ENCODE data around the gene NUP37. TPM values are rescaled to one million over a fixed set of nuclear protein-coding genes. Genes with fewer than 3 reads are reported as not detected.

NUP37 gene
- total and polyA plus RNA-seq, 9 of the 15 experiments (the other 6 are each of a cell fraction or from before 2014, with no cell fraction given) = 72.2 to 429 (median 170) TPM

- H3K9me1 ChIP-seq (ENCODE audit: control insufficient read depth, insufficient read depth, low read length) = no peaks in the 10 kb centered on the region
- peaks cover 0 to 3% of the 10 kb centered on the region in 2 experiments; a peak in 1 of 5 replicates for H3K4me1 ChIP-seq (replicated peaks in 1 of 2; ENCODE audit: control insufficient read depth in 2 of 2, insufficient read depth in 2 of 2, low read length in 2 of 2)
- TF ChIP-seq MCM5 (IDR thresholded peaks at IDR 0.05; ENCODE audit: low read depth) = no peak
- TF ChIP-seq JUND (IDR thresholded peaks at IDR 0.05; ENCODE audit: borderline replicate concordance, low read depth, low read length) = no peak
- TF ChIP-seq JUND (tag; IDR thresholded peaks at IDR 0.05; ENCODE audit: borderline replicate concordance, low read depth, low read length) = no peak
- no peak for TF ChIP-seq NCOR1 (IDR thresholded peaks at IDR 0.05)
- TF ChIP-seq, protein P1, sequence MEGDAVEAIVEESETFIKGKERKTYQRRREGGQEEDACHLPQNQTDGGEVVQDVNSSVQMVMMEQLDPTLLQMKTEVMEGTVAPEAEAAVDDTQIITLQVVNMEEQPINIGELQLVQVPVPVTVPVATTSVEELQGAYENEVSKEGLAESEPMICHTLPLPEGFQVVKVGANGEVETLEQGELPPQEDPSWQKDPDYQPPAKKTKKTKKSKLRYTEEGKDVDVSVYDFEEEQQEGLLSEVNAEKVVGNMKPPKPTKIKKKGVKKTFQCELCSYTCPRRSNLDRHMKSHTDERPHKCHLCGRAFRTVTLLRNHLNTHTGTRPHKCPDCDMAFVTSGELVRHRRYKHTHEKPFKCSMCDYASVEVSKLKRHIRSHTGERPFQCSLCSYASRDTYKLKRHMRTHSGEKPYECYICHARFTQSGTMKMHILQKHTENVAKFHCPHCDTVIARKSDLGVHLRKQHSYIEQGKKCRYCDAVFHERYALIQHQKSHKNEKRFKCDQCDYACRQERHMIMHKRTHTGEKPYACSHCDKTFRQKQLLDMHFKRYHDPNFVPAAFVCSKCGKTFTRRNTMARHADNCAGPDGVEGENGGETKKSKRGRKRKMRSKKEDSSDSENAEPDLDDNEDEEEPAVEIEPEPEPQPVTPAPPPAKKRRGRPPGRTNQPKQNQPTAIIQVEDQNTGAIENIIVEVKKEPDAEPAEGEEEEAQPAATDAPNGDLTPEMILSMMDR (IDR thresholded peaks at IDR 0.05 in 2 of 3, conservative IDR thresholded peaks at IDR 0.05 in 1 of 3; ENCODE audit: insufficient read depth in 2 of 3, low read depth in 1 of 3, low read length in 3 of 3) = 0 out of 6 replicates have a peak, but pooled peaks of 1 of the 3 experiments have one; percentile 4
- TF ChIP-seq ZBTB11 (CRISPR knock-in tag; IDR thresholded peaks at IDR 0.05) = no peak
- H3K27me3 ChIP-seq (ENCODE audit: control insufficient read depth in 2 of 2, insufficient read depth in 2 of 2, low read length in 2 of 2) = no peaks in the 10 kb centered on the region
- H3K36me3 ChIP-seq (ENCODE audit: control insufficient read depth, insufficient read depth, low read length) = 0 out of 3 replicates have a peak, but pooled peaks cover 3% of the 10 kb centered on the region
- H4K20me1 ChIP-seq (replicated peaks; ENCODE audit: control insufficient read depth, insufficient read depth, low read length) = no peaks in the 10 kb centered on the region
- H3K9me3 ChIP-seq (replicated peaks; ENCODE audit: control insufficient read depth, insufficient read depth, low read depth, low read length) = no peaks in the 10 kb centered on the region
- FAIRE-seq (no peak), ATAC-seq (peak; percentile 61), DNase-seq (ENCODE audit: extremely low read depth in 1 of 4, low spot score in 3 of 4) (no peak)
- no peaks in the 10 kb centered on the region for H3K79me2 ChIP-seq (ENCODE audit: control insufficient read depth, insufficient read depth, low read length)
- in situ Hi-C loops (cut with MboI) = no loop called here
- H3K4me2 ChIP-seq (ENCODE audit: insufficient read depth, low read length) = no peak overlapping the region
- no TSS peak for BruUV-seq (replicated peaks)
- intact Hi-C loops (cut with micrococcal nuclease) = no loop called here
- peak overlapping the region in 1 of 2 experiments; percentile 65; a peak in 2 of 4 replicates for H3K9ac ChIP-seq (ENCODE audit: insufficient read depth in 1 of 2, low read depth in 2 of 2, low read length in 2 of 2)
- H3K27ac ChIP-seq (ENCODE audit: extremely low read depth, low read depth, low read length) = no peak overlapping the region
- 77% methylated on average over 3 of the region's 4 CpGs for WGBS (ENCODE audit: insufficient coverage, low coverage, missing lambda C conversion rate)
- no peak overlapping the region for H3K4me3 ChIP-seq
- H2AFZ ChIP-seq (ENCODE audit: low read depth, low read length) = no peak overlapping the region
- CTCF ChIA-PET (ENCODE audit: low intra/inter-chr PET ratio) = no interaction called here
- POLR2A ChIA-PET = no interaction called here
These were observed 67.5 kb downstream of the NUP37 start for GRCh38 chr12:102052192-102053061.
